ENCODE results near the gene GP9.

DNA sequence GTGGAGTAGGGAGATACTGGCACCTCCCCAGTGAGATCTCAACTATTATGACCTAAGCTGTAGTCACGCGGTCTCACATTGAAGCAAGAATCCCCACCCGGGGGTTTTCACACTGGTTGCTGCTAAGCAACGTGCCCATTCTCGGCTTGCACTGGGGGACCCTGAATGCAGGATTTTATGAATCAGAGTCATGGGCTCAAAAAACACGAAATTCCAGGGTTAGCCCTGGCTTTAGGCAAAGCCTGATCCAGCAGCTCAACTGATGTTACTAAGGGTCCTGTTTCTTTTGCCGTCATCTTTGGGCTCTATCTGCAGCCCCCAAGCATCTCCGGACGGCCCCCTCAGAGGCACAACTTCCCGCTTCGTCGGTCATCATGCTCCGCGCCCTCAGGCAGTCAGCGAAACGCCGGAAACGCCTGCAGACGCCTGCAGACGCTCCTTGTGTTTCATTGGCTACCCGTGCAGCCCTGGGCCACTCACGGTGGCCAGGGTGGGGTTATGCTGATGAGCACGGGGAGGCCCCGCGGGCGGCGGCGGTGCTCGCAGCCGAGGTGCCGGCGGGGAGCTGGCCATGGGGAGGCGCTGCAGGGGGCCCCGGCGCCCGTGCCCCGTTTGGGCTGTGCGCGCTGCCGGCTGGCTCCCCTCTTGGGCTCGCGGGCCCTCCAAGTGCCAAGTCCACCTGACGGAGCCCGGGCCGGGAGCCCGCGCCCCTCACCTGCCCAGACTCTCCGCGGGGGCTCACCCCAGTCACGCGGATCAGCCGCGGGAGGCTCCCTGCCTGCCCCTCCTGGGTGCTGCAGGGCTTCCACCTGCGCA lies 33.6 kb upstream of the GP9 start:
- peak in 1 of 2 donors; percentile 78 for TF ChIP-seq POLR2A (IDR thresholded peaks at IDR 0.05)
- TF ChIP-seq, protein P1, sequence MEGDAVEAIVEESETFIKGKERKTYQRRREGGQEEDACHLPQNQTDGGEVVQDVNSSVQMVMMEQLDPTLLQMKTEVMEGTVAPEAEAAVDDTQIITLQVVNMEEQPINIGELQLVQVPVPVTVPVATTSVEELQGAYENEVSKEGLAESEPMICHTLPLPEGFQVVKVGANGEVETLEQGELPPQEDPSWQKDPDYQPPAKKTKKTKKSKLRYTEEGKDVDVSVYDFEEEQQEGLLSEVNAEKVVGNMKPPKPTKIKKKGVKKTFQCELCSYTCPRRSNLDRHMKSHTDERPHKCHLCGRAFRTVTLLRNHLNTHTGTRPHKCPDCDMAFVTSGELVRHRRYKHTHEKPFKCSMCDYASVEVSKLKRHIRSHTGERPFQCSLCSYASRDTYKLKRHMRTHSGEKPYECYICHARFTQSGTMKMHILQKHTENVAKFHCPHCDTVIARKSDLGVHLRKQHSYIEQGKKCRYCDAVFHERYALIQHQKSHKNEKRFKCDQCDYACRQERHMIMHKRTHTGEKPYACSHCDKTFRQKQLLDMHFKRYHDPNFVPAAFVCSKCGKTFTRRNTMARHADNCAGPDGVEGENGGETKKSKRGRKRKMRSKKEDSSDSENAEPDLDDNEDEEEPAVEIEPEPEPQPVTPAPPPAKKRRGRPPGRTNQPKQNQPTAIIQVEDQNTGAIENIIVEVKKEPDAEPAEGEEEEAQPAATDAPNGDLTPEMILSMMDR (IDR thresholded peaks at IDR 0.05) = peak; percentile 47 to 95 (median 74)

All from heart left ventricle (tissue), 13 donors.